ENCODE measurements around the gene RBM33.

- no peak for TF ChIP-seq CTCF (IDR thresholded peaks at IDR 0.05)
- no peak for TF ChIP-seq POLR2A (IDR thresholded peaks at IDR 0.05)
Observed at GRCh38 chr7:155700847-155701246, 56.4 kb downstream of the RBM33 start.
